ENCODE measurements around the gene ATP5MK.

- TF ChIP-seq CTCF (IDR thresholded peaks at IDR 0.05; ENCODE audit: borderline replicate concordance, extremely low read depth, low read length, poor library complexity, severe bottlenecking) = no peak
- TF ChIP-seq EZH2 (IDR thresholded peaks at IDR 0.05; ENCODE audit: borderline replicate concordance, low read depth, low read length, severe bottlenecking) = no peak
Measured at GRCh38 chr10:103394180-103394579, 2.1 kb downstream of the ATP5MK start.

Data from DND-41 (cell line).